ENCODE results near the gene C3orf52.

GRCh38 chr3:112119962-112120836 is 34.0 kb downstream of the C3orf52 start:
- no peak for TF ChIP-seq POLR2AphosphoS5 (IDR thresholded peaks at IDR 0.05; ENCODE audit: insufficient read depth in 1 of 2, low read depth in 1 of 2)
- no peak for TF ChIP-seq POLR2A (IDR thresholded peaks at IDR 0.05)
